ENCODE data around the gene TEX9.

TEX9 gene

GRCh38 chr15:56464893-56465520 is 99.8 kb downstream of the TEX9 start, which contains the start of gene MNS1:
MNS1 (minus strand) TSS chr15:56465137; CDS start chr15:56464972, 165 bp downstream.
- TF ChIP-seq CTCF (IDR thresholded peaks at IDR 0.05; ENCODE audit: low read depth, low read length): no peak
- no peaks in the 10 kb centered on the region for H3K36me3 ChIP-seq
- peaks cover 3% of the 10 kb centered on the region; the same call in 1 of the 2 replicates for H3K4me1 ChIP-seq
- peak within 1 kb of the TSS; percentile 79 for H3K4me3 ChIP-seq (ENCODE audit: low read depth, low read length)
- no peaks in the 10 kb centered on the region for H3K27me3 ChIP-seq
- peak; percentile 88 for DNase-seq
- H3K9me3 ChIP-seq: no peaks in the 10 kb centered on the region

DNA sequence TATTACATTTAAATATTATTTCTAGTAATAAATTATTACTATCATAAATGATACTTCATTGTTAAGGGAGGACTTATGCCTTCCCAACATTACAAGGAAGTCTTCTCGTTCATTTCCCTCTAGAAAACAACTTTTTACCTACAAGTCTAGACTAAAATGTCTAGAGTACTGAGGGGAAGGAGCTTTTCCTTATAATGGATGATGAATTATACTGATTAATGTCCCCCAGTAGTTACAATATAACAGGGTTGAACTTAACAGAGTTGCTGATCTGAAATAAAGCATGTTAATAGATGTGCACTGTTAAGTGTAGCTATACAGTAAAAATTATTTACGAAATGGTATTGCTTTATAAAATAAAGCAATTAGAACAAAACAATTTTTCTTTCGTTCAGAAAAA is 102.4 kb downstream of the TEX9 start:
- Histone ChIP-seq H3K4me3 (ENCODE audit: low read depth, low read length) (no peak overlapping the region), H3K36me3 (no peaks in the 10 kb centered on the region), H3K9me3 (no peaks in the 10 kb centered on the region), H3K27me3 (no peaks in the 10 kb centered on the region), H3K4me1 (peaks cover 5% of the 10 kb centered on the region)
- TF ChIP-seq CTCF (IDR thresholded peaks at IDR 0.05; ENCODE audit: low read depth, low read length): no peak
- DNase-seq: no peak

DNA sequence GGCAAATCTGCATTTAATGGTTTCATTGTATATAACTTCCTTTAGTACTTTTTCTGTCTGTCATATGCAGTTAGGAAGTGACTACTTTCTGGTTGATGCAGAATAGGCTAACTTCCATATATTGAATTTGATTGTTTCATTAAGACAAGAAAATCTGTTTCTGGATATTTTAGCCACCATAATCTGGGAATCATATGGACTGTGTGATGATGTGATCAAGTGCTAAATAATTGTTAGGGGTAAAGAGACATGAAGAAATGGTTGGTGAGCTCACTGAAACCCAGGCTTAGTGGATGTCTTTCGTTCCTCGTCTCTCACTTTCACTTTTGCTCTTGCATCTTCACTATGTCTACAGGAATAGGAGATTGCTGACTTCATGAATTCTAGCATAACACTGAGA is 103.2 kb downstream of the TEX9 start:
- DNase-seq: no peak
- Histone ChIP-seq H3K9me3 (no peaks in the 10 kb centered on the region), H3K27me3 (no peaks in the 10 kb centered on the region), H3K36me3 (no peaks in the 10 kb centered on the region), H3K4me1 (peaks cover 11% of the 10 kb centered on the region), H3K4me3 (ENCODE audit: low read depth, low read length) (no peak overlapping the region)
- TF ChIP-seq CTCF (IDR thresholded peaks at IDR 0.05; ENCODE audit: low read depth, low read length): no peak

DNA sequence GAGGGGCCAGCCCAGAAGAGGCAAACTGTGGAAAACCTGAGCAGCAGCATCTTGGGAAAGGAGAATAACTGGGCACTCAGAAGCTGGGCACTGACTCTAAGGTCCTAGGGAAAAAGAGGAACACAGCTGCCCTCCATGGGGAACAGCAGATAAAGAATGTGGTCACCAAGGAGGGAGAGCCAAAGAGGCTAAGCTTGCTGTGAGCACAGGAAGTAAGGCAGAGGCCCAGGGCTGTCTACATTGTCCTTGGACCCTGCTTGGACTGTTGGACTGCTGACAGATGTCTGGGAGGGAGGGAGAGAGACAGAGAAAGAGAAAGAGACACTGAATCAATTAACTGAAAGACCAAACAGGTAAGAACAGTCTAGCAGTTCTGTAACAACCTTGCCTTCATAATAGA is 104.3 kb downstream of the TEX9 start:
- H3K36me3 ChIP-seq: no peaks in the 10 kb centered on the region
- TF ChIP-seq CTCF (IDR thresholded peaks at IDR 0.05; ENCODE audit: low read depth, low read length): no peak
- no peaks in the 10 kb centered on the region for H3K9me3 ChIP-seq
- no peak overlapping the region for H3K4me3 ChIP-seq (ENCODE audit: low read depth, low read length)
- no peaks in the 10 kb centered on the region for H3K27me3 ChIP-seq
- peaks cover 14% of the 10 kb centered on the region for H3K4me1 ChIP-seq
- DNase-seq: no peak

GRCh38 chr15:56471440-56472069 is 106.3 kb downstream of the TEX9 start:
- Histone ChIP-seq H3K36me3 (no peaks in the 10 kb centered on the region), H3K4me3 (ENCODE audit: low read depth, low read length) (no peak overlapping the region), H3K4me1 (peaks cover 14% of the 10 kb centered on the region), H3K9me3 (no peaks in the 10 kb centered on the region), H3K27me3 (no peaks in the 10 kb centered on the region)
- no peak for DNase-seq
- TF ChIP-seq CTCF (IDR thresholded peaks at IDR 0.05; ENCODE audit: low read depth, low read length): no peak

DNA sequence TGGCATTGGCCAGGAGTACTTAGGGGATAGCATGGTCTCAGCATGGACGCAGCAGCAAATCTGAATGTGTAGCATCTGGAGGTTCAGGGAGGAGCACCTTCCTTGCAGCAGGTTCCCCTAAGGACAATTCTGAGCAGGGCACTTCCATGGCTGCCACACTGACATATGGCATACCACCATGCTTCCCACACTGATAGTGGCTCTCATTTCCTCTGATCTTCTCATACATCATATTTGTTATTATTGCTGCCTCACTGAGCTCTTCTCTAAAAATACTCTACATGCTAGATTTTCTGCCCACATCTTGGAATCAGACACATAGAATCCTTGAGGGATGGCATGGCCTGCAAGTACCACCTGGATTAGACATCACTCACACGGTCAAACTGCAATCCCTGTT is 107.1 kb downstream of the TEX9 start:
- DNase-seq: no peak
- Histone ChIP-seq H3K4me1 (peaks cover 14% of the 10 kb centered on the region), H3K36me3 (no peaks in the 10 kb centered on the region), H3K4me3 (ENCODE audit: low read depth, low read length) (no peak overlapping the region), H3K9me3 (no peaks in the 10 kb centered on the region), H3K27me3 (no peaks in the 10 kb centered on the region)
- TF ChIP-seq CTCF (IDR thresholded peaks at IDR 0.05; ENCODE audit: low read depth, low read length): no peak
